HG02938 (cell line): ENCODE measurements around the gene KDM6B.

Experiments
- ATAC-seq: cut with Tn5 transposase; IDR thresholded peaks from one replicate; pipeline ENCODE4 v1.9.1; 2021; ENCODE audit warnings: mild to moderate bottlenecking, moderate library complexity; ENCODE audit not compliant: unreplicated experiment

The KDM6B gene

GRCh38 chr17:7840441-7840840 lies 6.4 kb downstream of the KDM6B start:
- no peak for ATAC-seq

GRCh38 chr17:7840875-7841274 lies 6.9 kb downstream of the KDM6B start:
- ATAC-seq = no peak

- no peak for ATAC-seq
Measured at GRCh38 chr17:7841396-7841914, 7.4 kb downstream of the KDM6B start.

DNA sequence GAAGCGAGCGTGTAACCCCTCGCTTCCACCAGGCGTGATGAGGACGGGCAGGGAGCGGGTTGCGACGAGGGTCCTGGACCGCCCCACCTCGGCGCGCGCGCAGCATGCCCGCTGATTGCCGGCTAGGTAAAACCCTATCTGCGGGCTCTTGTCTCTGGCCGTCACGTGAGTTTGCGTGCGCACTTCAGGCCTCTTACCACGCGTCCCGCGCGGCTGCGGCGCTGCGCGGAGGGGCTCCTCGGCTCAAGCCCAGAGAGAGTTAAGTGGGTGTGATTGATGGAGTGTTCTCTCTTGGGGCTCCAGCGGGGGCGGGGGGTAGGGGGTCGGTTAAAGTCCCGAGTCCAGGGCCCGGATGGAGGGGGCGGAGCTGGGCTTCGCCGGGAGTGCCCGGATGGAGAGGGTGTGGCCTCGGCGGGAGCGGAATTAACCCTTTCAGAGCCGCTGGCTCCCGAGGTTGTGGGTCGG lies 7.9 kb downstream of the KDM6B start:
- peak; percentile 13 for ATAC-seq

- ATAC-seq = peak; percentile 22
Measured at GRCh38 chr17:7842380-7843256, 8.6 kb downstream of the KDM6B start.

- no peak for ATAC-seq
Measured at GRCh38 chr17:7843257-7843535, 9.2 kb downstream of the KDM6B start.

- no peak for ATAC-seq
Measured at GRCh38 chr17:7843536-7844291, 9.7 kb downstream of the KDM6B start.

DNA sequence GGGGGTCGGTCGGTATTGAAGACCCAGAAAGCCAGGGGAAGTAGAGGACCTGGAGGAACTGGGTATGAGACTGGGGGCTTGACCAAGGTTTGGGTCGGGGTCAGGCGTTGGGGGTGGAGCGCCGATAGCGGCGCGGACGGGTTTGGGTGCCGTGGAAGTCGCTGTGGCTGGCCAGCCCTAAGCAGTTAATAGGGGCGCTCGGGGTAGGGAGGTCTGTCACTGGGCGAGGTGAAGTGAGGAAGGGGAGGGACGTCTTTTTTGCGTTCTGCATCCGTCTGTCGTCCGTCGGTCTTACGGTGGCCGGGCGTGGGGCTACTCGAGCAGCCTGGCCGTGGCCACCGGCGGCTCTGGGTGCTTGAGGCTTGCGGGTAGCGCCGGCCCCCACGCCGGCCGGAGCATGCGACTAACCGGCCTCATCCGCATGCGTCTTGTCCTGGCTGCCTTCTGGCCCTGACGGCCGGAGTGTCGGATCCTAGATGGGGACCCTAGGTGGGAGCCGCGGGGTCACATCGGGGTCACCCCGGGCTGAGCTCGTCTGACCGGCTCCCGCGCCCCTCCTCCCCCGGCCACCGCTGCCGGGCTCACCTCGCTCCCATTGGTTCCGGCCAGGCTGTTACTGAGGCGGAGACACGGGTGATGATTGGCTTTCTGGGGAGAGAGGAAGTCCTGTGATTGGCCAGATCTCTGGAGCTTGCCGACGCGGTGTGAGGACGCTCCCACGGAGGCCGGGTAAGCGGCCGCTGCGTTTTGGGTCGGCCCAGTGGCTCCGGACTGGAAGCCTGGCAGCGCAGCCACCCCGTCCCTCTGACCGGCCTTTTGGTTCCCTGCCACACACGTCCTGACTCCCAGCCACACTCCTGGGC lies 10.5 kb downstream of the KDM6B start:
- peak; percentile 42 for ATAC-seq

- ATAC-seq = no peak
Measured at GRCh38 chr17:7845359-7846062, 11.5 kb downstream of the KDM6B start.

GRCh38 chr17:7846063-7846735 lies 12.2 kb downstream of the KDM6B start:
- no peak for ATAC-seq

GRCh38 chr17:7846765-7847661 lies 13.0 kb downstream of the KDM6B start:
- no peak for ATAC-seq

- no peak for ATAC-seq
Measured at GRCh38 chr17:7848131-7848579, 14.1 kb downstream of the KDM6B start.

- ATAC-seq = no peak
Measured at GRCh38 chr17:7848739-7849129, 14.7 kb downstream of the KDM6B start.

- no peak for ATAC-seq
Measured at GRCh38 chr17:7849130-7849750, 15.2 kb downstream of the KDM6B start.

GRCh38 chr17:7849751-7850504 lies 15.9 kb downstream of the KDM6B start:
- ATAC-seq = no peak

GRCh38 chr17:7850701-7851437 lies 16.9 kb downstream of the KDM6B start:
- ATAC-seq = no peak
